Fibroblast of lung (primary cell): ENCODE measurements around the gene BPIFB3.

Experiments used
- CTCF ChIP-seq, 2 donors: IDR thresholded peaks in 1 of 2; conservative IDR thresholded peaks in 1 of 2; 1 replicate in 1 of 2; 2 replicates in 1 of 2; pipeline ENCODE4 v1.5.1; 2011 to 2012; ENCODE audit warnings: low read length in 2 of 2, control low read depth in 1 of 2, inconsistent platforms in 1 of 2, low read depth in 1 of 2, mild to moderate bottlenecking in 1 of 2
- EZH2 ChIP-seq: IDR thresholded peaks from 2 replicates; pipeline ENCODE4 v1.5.1; 2012; ENCODE audit warnings: low read length, control low read depth, mild to moderate bottlenecking; ENCODE audit errors: missing control alignments

- TF ChIP-seq CTCF (conservative IDR thresholded peaks at IDR 0.05 in 1 of 2, IDR thresholded peaks at IDR 0.05 in 1 of 2; ENCODE audit: low read depth in 1 of 2, low read length in 2 of 2): no peak
- no peak for TF ChIP-seq EZH2
These were observed 21.0 kb downstream of the BPIFB3 start for GRCh38 chr20:33074675-33075074.
